ENCODE results near the gene BRINP1. TPM values are rescaled to one million over a fixed set of nuclear protein-coding genes. Genes with fewer than 3 reads are reported as not detected.

BRINP1 gene, protein sequence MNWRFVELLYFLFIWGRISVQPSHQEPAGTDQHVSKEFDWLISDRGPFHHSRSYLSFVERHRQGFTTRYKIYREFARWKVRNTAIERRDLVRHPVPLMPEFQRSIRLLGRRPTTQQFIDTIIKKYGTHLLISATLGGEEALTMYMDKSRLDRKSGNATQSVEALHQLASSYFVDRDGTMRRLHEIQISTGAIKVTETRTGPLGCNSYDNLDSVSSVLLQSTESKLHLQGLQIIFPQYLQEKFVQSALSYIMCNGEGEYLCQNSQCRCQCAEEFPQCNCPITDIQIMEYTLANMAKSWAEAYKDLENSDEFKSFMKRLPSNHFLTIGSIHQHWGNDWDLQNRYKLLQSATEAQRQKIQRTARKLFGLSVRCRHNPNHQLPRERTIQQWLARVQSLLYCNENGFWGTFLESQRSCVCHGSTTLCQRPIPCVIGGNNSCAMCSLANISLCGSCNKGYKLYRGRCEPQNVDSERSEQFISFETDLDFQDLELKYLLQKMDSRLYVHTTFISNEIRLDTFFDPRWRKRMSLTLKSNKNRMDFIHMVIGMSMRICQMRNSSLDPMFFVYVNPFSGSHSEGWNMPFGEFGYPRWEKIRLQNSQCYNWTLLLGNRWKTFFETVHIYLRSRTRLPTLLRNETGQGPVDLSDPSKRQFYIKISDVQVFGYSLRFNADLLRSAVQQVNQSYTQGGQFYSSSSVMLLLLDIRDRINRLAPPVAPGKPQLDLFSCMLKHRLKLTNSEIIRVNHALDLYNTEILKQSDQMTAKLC
- total RNA-seq = 0.26 and 8.9 TPM in 2 replicates

DNA sequence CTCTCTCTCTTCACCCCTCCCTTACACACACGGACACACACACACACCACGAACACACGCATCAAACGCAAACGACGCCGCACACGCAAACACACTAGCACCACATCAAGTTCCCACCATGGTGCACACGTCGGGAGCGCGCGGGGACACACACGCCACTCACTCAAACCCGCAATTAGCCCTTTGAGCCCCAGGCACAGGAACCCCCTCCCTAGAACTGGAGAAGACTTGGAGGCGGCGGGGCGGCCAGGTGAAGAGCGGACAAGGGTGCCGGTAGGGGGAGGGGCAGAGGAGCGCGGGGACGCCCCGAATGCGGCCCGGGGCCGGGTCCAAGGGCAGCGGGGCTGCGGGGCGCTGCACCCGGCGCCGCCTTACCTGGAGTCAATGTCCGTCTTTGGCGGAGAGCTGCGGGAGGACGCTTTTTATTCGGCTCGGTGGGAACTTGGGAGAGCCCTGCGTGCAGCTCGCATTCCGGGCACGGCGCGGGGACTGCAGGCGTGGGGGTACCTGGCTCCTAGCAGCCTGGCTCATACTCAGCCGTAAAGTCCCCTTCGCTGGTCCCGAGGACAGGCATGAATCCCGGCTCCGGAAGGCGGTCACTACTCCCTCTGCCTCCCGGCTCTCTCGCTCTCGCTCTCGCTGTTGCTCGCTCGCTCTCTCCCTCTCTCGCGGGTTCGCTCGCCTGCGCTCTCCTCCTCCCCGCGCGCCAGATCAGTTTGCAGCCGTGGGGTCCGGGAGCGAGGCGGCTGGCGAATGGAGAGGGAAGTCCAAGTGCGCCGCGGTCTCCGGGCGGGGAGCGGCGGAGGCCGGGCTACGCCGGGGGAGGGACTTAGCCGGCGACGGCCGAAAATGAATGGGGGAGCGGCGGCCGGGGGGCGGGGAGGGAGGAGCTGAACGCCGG, at the start of gene BRINP1:
TSS of gene BRINP1 (minus strand) at position 755 of the 901 bp plus-strand sequence. CDS start 56,080 bp downstream, outside the sequence.

Measured in smooth muscle cell of the pulmonary artery (primary cell).